Stimulated activated naive B cell treated with anti-CD40 and anti-IgM and Interleukin-4, amounts not matched to agents 10 μg/mL and 1 μg/mL and 100 μg/mL, for 72 hours (primary cell): ENCODE measurements around the gene CCDC159.
"Not testable (repeated sequence)": the region's sequence is repeated elsewhere in the genome, so short reads cannot be mapped to it uniquely, and the experiment has no call there.

Source experiments
- ATAC-seq, 2 donors: fragments of 150-1000 bp; cut with Tn5 transposase; replicated peaks; 2 replicates each; pipeline ENCODE4 v1.10.0; 2021; ENCODE audit warnings: moderate library complexity in 1 of 2
- DNase-seq: peaks from one replicate; pipeline ENCODE4 v3.0.0; 2021
- H3K27ac Mint-ChIP-seq: one replicate; pipeline ENCODE4 v1.8.0; 2022; ENCODE audit warnings: mild to moderate bottlenecking, mixed read lengths
- H3K27me3 Mint-ChIP-seq, 2 donors: one replicate each; pipeline ENCODE4 v1.8.0; 2022; ENCODE audit warnings: mixed read lengths in 2 of 2
- H3K36me3 Mint-ChIP-seq, 2 donors: one replicate each; pipeline ENCODE4 v1.8.0; 2022; ENCODE audit warnings: mixed read lengths in 2 of 2, mild to moderate bottlenecking in 1 of 2
- H3K4me1 Mint-ChIP-seq, 2 donors: one replicate each; pipeline ENCODE4 v1.8.0; 2022; ENCODE audit warnings: mixed read lengths in 2 of 2, mild to moderate bottlenecking in 1 of 2
- H3K4me3 Mint-ChIP-seq, 2 donors: one replicate each; pipeline ENCODE4 v1.8.0; 2022; ENCODE audit warnings: mild to moderate bottlenecking in 2 of 2, mixed read lengths in 2 of 2, moderate library complexity in 1 of 2
- H3K9me3 Mint-ChIP-seq, 2 donors: one replicate each; pipeline ENCODE4 v1.8.0; 2022; ENCODE audit warnings: mixed read lengths in 2 of 2, mild to moderate bottlenecking in 1 of 2

The CCDC159 gene

DNA sequence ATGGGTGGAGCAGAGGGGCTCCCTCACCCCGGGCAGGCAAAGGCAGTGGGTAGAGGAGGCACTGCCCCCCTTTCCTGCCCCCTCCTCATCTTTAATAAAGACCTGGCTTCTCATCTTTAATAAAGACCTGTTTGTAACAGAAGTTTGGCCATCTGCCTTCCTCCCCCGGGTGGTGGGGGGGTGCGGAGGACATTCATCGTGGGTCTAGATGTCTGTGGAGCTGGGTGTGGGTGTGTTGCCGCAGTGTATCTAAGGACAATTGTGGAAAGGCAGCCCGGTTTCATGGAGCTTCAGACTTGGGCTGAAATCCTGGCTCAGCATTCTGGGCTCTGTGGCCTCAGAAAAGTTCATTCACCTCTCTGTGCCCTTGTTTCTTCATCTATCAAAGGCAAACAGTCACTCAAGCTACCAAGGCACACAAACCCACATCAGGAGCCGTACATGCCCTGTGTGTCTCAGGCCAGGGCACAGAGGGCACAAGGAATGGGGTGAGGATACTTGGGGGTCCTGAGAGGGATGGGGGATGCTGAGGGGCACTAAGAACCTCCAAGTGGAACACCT, 19.3 kb downstream of the CCDC159 start:
- no peak for ATAC-seq
- DNase-seq: no peak
- Mint-ChIP-seq H3K27ac (no peak overlapping the region), H3K36me3 (peaks cover 25 to 32% of the 10 kb centered on the region in 2 donors), H3K9me3 (no peaks in the 10 kb centered on the region), H3K4me3 (no peak overlapping the region), H3K4me1 (peaks cover 1% of the 10 kb centered on the region in 2 donors), H3K27me3 (no peaks in the 10 kb centered on the region)

DNA sequence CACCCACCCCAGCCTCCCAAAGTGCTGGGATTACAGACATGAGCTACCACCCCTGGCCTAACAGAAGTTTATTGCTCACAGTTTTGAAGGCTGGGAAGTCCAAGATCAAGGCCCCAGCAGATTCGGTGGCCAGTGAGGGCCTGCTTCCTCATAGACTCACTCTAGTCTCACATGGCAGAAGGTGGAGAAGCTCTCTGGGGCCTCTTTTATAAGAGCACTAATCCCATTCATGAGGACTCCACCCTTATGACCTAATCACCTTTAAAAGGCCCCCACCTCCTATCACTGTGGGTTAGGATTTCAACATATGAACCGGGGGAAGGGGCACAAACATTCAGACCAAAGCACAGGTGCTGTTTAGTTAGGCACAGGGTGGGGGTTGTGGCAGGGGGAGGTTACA, 21.2 kb downstream of the CCDC159 start:
- Mint-ChIP-seq H3K27me3 (no peaks in the 10 kb centered on the region), H3K9me3 (no peaks in the 10 kb centered on the region), H3K36me3 (peaks cover 23 to 40% of the 10 kb centered on the region in 2 donors), H3K4me3 (no peak overlapping the region), H3K27ac (no peak overlapping the region), H3K4me1 (peaks cover 1 to 5% of the 10 kb centered on the region in 2 donors)
- DNase-seq (no peak), ATAC-seq (no peak)

- no peaks in the 10 kb centered on the region for H3K27me3 Mint-ChIP-seq
- ATAC-seq (no peak), DNase-seq (no peak)
- peaks cover 18 to 32% of the 10 kb centered on the region in 2 donors for H3K36me3 Mint-ChIP-seq
- H3K9me3 Mint-ChIP-seq: no peaks in the 10 kb centered on the region
- H3K4me3 Mint-ChIP-seq: no peak overlapping the region
- H3K4me1 Mint-ChIP-seq: peaks cover 5 to 9% of the 10 kb centered on the region in 2 donors
- no peak overlapping the region for H3K27ac Mint-ChIP-seq
These were observed 24.4 kb downstream of the CCDC159 start for GRCh38 chr19:11370744-11371143.

GRCh38 chr19:11373166-11373884, 27.0 kb downstream of the CCDC159 start:
- Mint-ChIP-seq H3K36me3 (peaks cover 15 to 31% of the 10 kb centered on the region in 2 donors), H3K4me3 (no peak overlapping the region), H3K27me3 (no peaks in the 10 kb centered on the region), H3K4me1 (peaks cover 20 to 22% of the 10 kb centered on the region in 2 donors), H3K27ac (peak overlapping the region; percentile 9), H3K9me3 (peaks cover 0 to 2% of the 10 kb centered on the region in 2 donors)
- ATAC-seq (no peak), DNase-seq (no peak)

DNA sequence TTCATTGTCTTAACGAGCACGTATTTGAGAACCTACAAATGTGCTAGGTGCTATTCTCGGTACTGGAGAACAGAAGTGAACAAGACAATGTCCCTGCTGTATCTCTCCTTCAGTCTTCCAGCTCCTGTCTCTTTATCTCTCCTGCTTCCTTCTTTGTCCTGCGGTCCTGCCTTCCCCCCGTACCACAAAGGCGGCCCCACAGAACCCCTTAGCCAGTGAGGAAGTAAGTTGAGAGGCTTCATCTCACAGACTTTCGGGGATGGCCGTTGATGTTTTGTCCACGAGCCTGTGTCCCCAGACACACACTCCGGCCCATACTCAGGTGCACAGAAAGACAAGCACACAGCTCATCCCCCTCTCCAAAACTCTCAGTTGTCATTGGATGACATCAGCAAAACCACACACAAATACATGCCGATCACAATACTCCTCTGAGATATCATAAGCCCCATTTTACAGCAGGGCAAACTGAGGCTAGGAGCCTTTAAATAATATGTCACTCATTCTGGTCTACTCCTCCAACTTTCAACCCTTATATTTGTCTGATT, 27.6 kb downstream of the CCDC159 start:
- DNase-seq: no peak
- H3K4me1 Mint-ChIP-seq: peaks cover 24 to 27% of the 10 kb centered on the region in 2 donors

DNA sequence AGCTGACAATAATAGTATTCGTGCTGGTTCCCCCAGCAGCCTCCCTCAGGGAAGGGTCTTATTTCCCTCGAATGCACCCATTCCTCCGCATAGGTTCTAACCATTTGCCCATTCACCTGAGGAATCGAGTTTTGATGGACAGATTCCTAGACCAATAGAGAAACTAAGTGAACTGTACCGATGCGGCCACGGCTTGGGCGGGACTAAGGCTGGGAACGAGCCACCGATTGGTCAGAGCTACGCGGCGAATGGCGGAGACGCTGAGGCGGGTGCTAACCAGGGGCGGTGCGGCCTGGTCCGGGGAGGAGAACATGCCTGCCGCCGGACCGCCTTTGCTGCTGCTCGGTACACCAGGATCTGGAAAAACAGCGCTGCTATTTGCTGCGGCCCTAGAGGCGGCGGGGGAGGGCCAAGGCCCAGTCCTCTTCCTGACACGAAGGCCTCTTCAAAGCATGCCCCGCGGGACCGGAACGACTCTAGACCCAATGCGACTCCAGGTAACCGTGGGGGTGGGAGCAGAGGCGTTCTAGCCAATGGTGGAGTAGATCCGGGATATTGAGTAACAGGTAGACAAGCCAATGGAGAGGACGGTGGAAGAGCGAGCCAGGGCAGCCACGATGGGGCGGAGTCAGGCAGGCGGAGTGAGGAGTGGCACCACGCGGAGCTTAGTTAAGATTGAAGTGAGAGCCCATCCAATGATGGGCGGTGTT, 28.3 kb downstream of the CCDC159 start, which contains the start of gene SWSAP1:
Gene SWSAP1 (plus strand): TSS at position 234 of the 710 bp plus-strand sequence. CDS start 15 bp downstream, at position 249.
- DNase-seq (peak; percentile 98), ATAC-seq (peak; percentile 91 to 92)
- Mint-ChIP-seq H3K4me3 (no peak within 1 kb of the TSS), H3K4me1 (peaks cover 23 to 27% of the 10 kb centered on the region in 2 donors), H3K36me3 (peaks cover 14 to 21% of the 10 kb centered on the region in 2 donors), H3K27ac (no peak within 1 kb of the TSS), H3K9me3 (peaks cover 0 to 2% of the 10 kb centered on the region in 2 donors), H3K27me3 (no peaks in the 10 kb centered on the region)

More for the DNA sequence above, 27.6 kb downstream of the CCDC159 start:
- Mint-ChIP-seq H3K4me3 (no peak overlapping the region), H3K9me3 (peaks cover 0 to 2% of the 10 kb centered on the region in 2 donors), H3K36me3 (peaks cover 18 to 27% of the 10 kb centered on the region in 2 donors), H3K27ac (no peak overlapping the region), H3K27me3 (no peaks in the 10 kb centered on the region)
- ATAC-seq: no peak

- ATAC-seq (peak; percentile 54 to 61), DNase-seq (peak; percentile 67)
- Mint-ChIP-seq H3K36me3 (peaks cover 14 to 22% of the 10 kb centered on the region in 2 donors), H3K4me3 (no peak overlapping the region), H3K4me1 (peaks cover 26 to 33% of the 10 kb centered on the region in 2 donors), H3K9me3 (peaks cover 0 to 2% of the 10 kb centered on the region in 2 donors), H3K27me3 (no peaks in the 10 kb centered on the region), H3K27ac (no peak overlapping the region)
These were observed 29.0 kb downstream of the CCDC159 start for GRCh38 chr19:11375143-11375948.

GRCh38 chr19:11377237-11377636, 30.9 kb downstream of the CCDC159 start:
- peaks cover 34 to 45% of the 10 kb centered on the region in 2 donors for H3K4me1 Mint-ChIP-seq
- peak overlapping the region; percentile 45 to 70 for H3K4me3 Mint-ChIP-seq

GRCh38 chr19:11377756-11378155, 31.4 kb downstream of the CCDC159 start:
- Mint-ChIP-seq H3K36me3 (peaks cover 10 to 12% of the 10 kb centered on the region in 2 donors), H3K9me3 (peaks cover 0 to 2% of the 10 kb centered on the region in 2 donors), H3K4me1 (peaks cover 36 to 48% of the 10 kb centered on the region in 2 donors), H3K27me3 (peaks cover 3% of the 10 kb centered on the region in 2 donors), H3K4me3 (no peak overlapping the region), H3K27ac (no peak overlapping the region)
- DNase-seq: no peak
- no peak for ATAC-seq

More at GRCh38 chr19:11377237-11377636, 30.9 kb downstream of the CCDC159 start:
- ATAC-seq: no peak
- peaks cover 10 to 12% of the 10 kb centered on the region in 2 donors for H3K36me3 Mint-ChIP-seq
- peaks cover 0 to 2% of the 10 kb centered on the region in 2 donors for H3K9me3 Mint-ChIP-seq
- H3K27me3 Mint-ChIP-seq: no peaks in the 10 kb centered on the region
- H3K27ac Mint-ChIP-seq: peak overlapping the region; percentile 33
- no peak for DNase-seq

DNA sequence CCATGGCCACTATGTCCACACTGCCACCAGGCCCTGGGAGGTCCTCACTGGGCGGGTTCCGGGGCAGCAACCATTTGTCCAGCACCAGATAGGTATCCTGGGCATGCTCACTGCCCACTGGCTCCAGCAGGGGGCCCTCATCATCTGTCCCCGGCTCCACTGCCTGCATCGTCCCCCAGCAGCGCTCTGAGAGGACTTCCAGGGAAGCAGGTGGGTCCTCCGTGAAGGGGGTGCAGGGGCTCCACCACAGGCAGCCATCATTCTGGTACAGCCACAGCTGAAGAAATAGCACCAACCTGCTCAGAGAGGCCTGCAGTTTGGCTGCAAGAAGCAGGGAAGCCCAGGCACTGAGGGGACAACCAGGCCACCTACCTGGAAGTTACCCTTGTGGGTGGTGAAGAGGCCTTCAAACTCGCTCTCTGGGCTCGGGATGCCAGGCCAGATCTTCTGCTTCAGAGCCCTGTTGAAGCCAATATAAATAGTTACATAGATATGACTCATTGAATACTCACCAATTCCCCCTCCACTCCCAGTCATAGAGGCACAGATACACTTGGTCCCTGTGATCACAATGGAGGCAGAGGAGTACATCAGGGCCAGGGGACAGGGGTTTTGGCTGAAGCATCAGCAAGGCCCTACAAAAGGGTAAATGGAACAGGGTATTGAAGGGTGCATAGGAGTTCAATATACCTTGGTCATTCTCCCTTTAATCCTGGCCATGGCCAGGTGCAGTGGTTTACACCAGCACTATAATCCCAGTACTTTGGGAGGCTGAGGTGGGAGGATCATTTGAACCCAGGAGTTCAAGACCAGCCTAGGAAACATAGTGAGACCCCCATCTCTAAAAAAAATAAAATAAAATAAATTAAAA, 32.2 kb downstream of the CCDC159 start:
- H3K27ac Mint-ChIP-seq: no peak overlapping the region
- ATAC-seq (no peak), DNase-seq (no peak)
- peaks cover 5 to 9% of the 10 kb centered on the region in 2 donors for H3K27me3 Mint-ChIP-seq
- H3K4me1 Mint-ChIP-seq: peaks cover 33 to 56% of the 10 kb centered on the region in 2 donors
- H3K4me3 Mint-ChIP-seq: peak overlapping the region in 1 of 2 donors; percentile 24
- peaks cover 0 to 2% of the 10 kb centered on the region in 2 donors for H3K9me3 Mint-ChIP-seq
- H3K36me3 Mint-ChIP-seq: peaks cover 10 to 12% of the 10 kb centered on the region in 2 donors

DNA sequence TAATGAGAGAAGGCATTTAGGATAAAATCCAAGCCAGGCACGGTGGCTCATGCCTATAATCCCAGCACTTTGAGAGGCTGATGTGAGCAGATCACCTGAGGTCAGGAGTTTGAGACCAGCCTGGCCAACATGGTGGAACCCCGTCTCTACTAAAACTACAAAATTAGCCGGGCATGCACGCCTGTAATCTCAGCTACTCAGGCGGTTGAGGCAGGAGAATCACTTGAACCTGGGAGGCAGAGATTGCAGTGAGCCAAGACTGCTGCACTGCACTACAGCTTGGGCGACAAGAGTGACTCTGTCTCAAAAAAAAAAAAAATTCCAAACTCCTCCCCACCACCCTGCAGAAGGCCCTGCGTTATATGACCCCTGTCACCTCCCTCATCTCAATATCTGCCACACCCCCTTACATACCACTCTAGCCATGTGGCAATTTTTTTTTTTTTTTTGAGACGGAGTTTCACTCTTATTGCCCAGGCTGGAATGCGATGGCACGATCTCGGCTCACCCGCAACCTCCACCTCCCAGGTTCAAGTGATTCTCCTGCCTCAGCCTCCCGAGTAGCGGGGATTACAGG, 33.0 kb downstream of the CCDC159 start:
- Mint-ChIP-seq H3K4me1 (peaks cover 33 to 57% of the 10 kb centered on the region in 2 donors), H3K36me3 (peaks cover 10 to 12% of the 10 kb centered on the region in 2 donors)
- not testable (repeated sequence) for H3K27me3 Mint-ChIP-seq, H3K9me3 Mint-ChIP-seq, H3K27ac Mint-ChIP-seq, H3K4me3 Mint-ChIP-seq, DNase-seq, ATAC-seq

DNA sequence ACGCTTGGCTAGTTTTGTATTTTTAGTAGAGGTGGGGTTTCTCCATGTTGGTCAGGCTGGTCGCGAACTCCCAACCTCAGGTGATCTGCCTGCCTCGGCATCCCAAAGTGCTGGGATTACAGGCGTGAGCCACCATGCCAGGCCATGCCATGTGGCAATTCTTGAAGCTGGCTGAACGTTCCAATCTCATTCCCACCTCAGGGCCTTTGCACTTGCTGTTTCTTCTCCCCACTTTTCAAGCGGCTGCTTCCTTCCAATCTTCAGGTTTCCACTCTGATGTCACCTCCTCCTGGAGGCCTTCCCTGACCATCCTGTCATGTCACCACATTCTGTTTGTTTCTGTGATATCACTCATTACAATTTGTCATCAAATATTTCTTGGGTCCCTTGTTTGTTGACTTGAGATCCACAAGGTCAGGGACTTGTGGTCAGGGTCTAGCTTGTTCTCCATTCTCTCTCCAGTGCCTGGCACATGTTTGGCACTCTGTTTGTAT, 33.6 kb downstream of the CCDC159 start:
- H3K36me3 Mint-ChIP-seq: peaks cover 10 to 12% of the 10 kb centered on the region in 2 donors
- peaks cover 0 to 2% of the 10 kb centered on the region in 2 donors for H3K9me3 Mint-ChIP-seq
- no peak for ATAC-seq
- peaks cover 5 to 9% of the 10 kb centered on the region in 2 donors for H3K27me3 Mint-ChIP-seq
- peaks cover 35 to 57% of the 10 kb centered on the region in 2 donors for H3K4me1 Mint-ChIP-seq
- H3K4me3 Mint-ChIP-seq: peak overlapping the region; percentile 86 to 95
- no peak for DNase-seq
- peak overlapping the region; percentile 95 for H3K27ac Mint-ChIP-seq
